OCI-M1 (cell line): ENCODE measurements around the gene CDC45.
"Not testable (repeated sequence)": the region's sequence is repeated elsewhere in the genome, so short reads cannot be mapped to it uniquely, and the experiment has no call there.

ENCODE experiments used
- DNase-seq: peaks from one replicate; lab custom pipeline; 2025; lab: John Stamatoyannopoulos, UW

Gene CDC45

GRCh38 chr22:19530751-19531150, 51.0 kb downstream of the CDC45 start:
- no peak for DNase-seq

DNA sequence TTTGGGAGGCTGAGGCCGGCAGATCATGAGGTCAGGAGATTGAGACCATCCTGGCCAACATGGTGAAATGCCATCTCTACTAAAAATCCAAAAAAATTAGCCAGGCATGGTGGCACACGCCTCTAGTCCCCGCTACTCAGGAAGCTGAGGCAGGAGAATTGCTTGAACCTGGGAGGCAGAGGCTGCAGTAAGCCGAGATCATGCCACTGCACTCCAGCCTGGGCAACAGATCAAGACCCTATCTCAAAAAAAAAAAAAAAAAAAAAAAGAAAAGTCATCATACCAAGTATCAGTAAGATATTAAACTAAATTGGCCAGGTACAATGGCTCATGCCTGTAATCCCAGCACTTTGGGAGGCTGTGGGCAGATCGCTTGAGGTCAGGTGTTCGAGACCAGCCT, 51.6 kb downstream of the CDC45 start:
- DNase-seq = not testable (repeated sequence)

- DNase-seq = no peak
Measured at GRCh38 chr22:19533049-19533626, 53.4 kb downstream of the CDC45 start.

GRCh38 chr22:19533857-19534256, 54.1 kb downstream of the CDC45 start:
- DNase-seq = no peak

DNA sequence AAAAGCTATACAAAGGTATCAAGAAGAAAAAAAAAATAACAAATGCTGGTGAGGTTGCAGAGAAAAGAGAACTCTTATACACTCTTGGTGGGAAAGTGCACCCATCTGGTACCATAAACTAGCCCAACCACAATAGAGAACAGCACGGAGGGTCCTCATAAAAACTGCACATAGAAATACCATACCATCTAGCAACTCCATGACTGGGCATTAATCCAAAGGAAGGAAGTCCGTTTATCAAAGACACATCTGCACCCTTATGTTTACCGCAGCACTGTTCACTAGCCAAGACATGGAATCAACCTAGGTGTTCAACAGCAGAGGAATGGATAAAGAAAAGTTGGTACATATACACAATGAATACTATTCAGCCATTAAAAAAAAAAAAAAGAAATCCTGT, 55.3 kb downstream of the CDC45 start:
- DNase-seq = no peak

DNA sequence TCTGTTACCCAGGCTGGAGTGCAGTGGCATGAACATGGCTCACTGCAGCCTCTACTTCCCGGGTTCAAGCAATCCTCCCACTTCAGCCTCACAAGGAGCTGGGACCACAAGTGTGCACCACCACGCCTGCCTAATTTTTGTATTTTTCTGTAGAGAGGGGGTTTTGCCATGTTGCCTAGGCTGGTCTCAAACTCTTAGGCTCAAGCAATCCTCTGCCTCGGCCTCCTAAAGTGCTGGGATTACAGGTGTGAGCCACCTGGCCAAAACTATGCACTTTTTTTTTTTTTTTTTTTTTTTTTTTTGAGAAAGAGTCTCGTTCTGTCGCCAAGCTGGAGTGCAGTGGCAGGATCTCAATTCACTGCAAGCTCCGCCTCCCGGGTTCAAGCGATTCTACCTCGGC, 56.8 kb downstream of the CDC45 start:
- no peak for DNase-seq

- DNase-seq = no peak
Measured at GRCh38 chr22:19537941-19538488, 58.3 kb downstream of the CDC45 start.

GRCh38 chr22:19540394-19540793, 60.7 kb downstream of the CDC45 start:
- no peak for DNase-seq

DNA sequence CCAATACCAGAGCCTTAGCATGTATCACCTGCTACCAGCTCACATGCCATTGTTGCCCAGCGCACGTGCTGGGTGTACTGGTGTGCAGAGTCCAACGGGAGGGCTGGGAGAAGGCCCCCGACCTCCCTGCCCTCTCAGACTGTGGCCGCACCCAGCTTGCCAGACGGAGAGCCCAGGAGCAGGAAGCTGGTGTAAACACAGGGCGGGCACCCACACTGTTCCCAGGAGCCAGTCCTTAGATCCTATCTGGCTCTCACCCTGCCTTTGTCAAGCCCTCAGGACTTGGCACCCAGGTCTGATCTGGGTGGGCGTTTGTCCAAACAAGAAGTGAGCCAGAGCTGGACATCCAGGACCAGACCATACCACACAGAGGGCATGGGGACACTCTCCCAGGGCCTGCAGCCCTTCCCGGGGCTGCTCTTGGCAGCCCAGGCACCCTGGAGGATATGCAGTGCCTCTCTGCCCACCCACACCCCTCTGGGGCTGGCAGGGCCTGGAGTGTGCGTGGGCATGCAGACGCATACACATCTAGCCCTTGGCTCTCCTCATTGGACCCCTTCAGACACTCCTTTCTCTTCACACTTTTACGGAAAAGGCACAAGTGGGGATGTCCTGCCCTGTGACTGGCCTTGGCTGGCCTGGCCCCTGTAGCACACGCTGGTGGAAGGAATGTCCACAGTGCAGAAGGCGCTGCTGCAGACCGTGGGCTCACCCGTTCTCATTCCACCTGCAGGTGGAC, 64.4 kb downstream of the CDC45 start:
- no peak for DNase-seq

DNA sequence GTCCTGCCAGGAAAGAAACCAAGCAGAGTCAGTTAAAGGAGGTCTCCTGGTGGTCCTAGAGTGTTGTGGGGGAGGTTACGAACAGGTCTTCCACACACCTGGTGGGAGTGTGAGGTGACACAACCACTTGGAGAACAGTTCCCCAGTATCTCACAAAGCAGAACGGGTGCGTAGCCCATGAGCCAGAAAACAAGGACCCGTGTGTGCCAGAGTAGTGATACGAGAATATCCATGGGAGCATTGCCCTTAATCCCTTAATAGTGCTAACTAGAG, 66.2 kb downstream of the CDC45 start:
- DNase-seq = no peak

- no peak for DNase-seq
Measured at GRCh38 chr22:19546680-19547079, 67.0 kb downstream of the CDC45 start.

GRCh38 chr22:19547620-19548019, 67.9 kb downstream of the CDC45 start:
- DNase-seq = no peak

- not testable (repeated sequence) for DNase-seq
Measured at GRCh38 chr22:19548427-19548826, 68.7 kb downstream of the CDC45 start.

GRCh38 chr22:19548964-19549363, 69.2 kb downstream of the CDC45 start:
- DNase-seq = no peak

GRCh38 chr22:19549428-19549827, 69.7 kb downstream of the CDC45 start:
- DNase-seq = no peak

GRCh38 chr22:19550382-19550781, 70.7 kb downstream of the CDC45 start:
- no peak for DNase-seq

DNA sequence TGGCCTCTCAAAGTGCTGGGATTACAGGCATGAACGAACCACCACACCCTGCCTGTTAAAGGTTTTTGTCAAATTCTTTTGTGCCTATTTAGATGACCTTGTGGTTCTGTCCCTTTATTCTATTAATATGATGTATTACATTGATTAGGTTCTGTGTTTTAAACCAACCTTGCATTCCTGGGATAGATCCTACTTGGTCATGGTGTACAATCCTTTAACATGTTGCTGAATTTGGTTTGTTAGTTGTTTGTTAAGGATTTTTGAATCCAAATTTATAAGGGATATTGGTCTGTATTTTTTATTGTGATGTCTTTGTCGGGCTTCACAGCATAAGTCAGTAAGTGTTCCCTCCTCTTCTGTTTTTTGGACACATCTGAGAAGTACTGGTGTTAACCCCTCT, 73.5 kb downstream of the CDC45 start:
- no peak for DNase-seq

- DNase-seq = no peak
Measured at GRCh38 chr22:19554834-19555404, 75.2 kb downstream of the CDC45 start.

DNA sequence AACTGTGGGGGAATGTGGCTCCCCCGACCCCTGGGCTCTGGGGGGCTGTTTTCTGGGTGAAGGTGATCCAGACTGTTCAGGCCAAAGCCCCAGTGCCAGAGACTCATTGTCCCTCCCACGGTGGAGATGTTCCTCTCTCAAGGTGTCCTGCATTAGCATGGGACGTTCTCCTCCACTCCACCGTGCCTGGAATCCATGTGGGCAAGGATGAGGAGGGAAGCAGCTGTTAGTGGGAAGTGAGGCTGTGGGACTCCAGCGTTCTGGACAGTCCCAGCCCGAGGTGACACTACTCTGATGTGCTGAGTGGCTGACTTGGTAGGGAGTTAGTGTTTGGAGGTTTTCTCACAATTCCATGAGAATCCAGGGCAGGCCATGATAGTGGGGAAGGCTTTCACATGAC, 75.9 kb downstream of the CDC45 start:
- no peak for DNase-seq

- DNase-seq = no peak
Measured at GRCh38 chr22:19556963-19557545, 77.3 kb downstream of the CDC45 start.

GRCh38 chr22:19559324-19559811, 79.6 kb downstream of the CDC45 start:
- no peak for DNase-seq

DNA sequence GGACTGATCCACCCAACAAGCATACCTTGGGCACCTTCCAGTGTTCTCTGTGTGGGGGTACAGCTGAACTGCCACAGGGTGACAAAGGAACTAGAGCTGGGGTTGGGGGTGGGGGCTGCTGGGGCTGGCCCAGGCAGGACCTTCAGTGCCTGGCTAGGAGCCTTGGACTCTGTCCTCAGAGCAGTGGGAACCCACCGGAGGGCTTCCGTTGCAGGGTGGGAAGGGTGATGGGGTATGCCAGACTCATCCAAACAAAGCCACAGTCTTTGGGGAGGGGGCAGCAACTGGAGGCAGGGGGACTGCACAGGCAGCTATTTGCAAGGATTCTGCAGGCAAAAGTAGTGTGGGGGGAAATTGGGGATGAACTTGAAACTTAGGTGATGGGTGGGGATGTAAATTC, 80.2 kb downstream of the CDC45 start:
- no peak for DNase-seq
